ENCODE data around the gene EIF4G2.

GRCh38 chr11:10763766-10764165 is 45.0 kb downstream of the EIF4G2 start:
- TF ChIP-seq YY1 (IDR thresholded peaks at IDR 0.05; ENCODE audit: insufficient read depth, insufficient read length) = no peak
- no peak for TF ChIP-seq ZNF274 (IDR thresholded peaks at IDR 0.05; ENCODE audit: low read depth, low read length)
- TF ChIP-seq SUZ12 (IDR thresholded peaks at IDR 0.05; ENCODE audit: extremely low read depth, insufficient read depth, insufficient read length) = no peak
